ENCODE data around the gene RIMBP2. TPM values are rescaled to one million over a fixed set of nuclear protein-coding genes. Genes with fewer than 3 reads are reported as not detected.

RIMBP2 gene
- total RNA-seq, 4 donors from 2014 or later, result 0.22 to 1.4 (median 1.2) TPM; not detected in 1

DNA sequence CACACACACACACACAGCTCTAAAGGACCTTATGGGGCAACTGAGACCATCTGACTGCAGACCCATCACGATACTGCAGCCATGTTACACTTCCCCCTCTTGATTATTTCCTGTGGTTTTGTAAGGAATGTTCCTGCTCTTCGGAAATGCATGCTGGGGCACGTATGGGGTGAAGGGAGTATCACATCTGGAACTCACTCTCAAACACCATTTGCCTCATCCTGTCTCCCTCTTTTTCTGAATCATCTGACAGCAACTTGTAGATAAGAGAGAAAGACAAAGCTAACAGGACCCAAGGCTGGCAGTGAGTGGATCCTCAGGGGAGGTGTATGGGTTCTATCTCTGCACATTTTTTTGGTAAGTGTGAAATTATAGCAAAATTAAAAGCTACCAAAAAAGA is 50.3 kb downstream of the RIMBP2 start:
- TF ChIP-seq, protein P1, sequence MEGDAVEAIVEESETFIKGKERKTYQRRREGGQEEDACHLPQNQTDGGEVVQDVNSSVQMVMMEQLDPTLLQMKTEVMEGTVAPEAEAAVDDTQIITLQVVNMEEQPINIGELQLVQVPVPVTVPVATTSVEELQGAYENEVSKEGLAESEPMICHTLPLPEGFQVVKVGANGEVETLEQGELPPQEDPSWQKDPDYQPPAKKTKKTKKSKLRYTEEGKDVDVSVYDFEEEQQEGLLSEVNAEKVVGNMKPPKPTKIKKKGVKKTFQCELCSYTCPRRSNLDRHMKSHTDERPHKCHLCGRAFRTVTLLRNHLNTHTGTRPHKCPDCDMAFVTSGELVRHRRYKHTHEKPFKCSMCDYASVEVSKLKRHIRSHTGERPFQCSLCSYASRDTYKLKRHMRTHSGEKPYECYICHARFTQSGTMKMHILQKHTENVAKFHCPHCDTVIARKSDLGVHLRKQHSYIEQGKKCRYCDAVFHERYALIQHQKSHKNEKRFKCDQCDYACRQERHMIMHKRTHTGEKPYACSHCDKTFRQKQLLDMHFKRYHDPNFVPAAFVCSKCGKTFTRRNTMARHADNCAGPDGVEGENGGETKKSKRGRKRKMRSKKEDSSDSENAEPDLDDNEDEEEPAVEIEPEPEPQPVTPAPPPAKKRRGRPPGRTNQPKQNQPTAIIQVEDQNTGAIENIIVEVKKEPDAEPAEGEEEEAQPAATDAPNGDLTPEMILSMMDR (IDR thresholded peaks at IDR 0.05), result no peak
- no peak for TF ChIP-seq EP300 (IDR thresholded peaks at IDR 0.05)
- TF ChIP-seq POLR2A (IDR thresholded peaks at IDR 0.05), result no peak
- Histone ChIP-seq H3K27me3 (no peaks in the 10 kb centered on the region), H3K9me3 (peaks cover 0 to 25% (median 0%) of the 10 kb centered on the region in 4 donors), H3K4me1 (no peaks in the 10 kb centered on the region), H3K27ac (no peak overlapping the region), H3K4me3 (no peak overlapping the region), H3K36me3 (no peaks in the 10 kb centered on the region)
- 31 to 36% methylated on average over 3 of the region's 3 CpGs for WGBS, 2 donors
- no peak for DNase-seq (ENCODE audit: low spot score in 2 of 2)

DNA sequence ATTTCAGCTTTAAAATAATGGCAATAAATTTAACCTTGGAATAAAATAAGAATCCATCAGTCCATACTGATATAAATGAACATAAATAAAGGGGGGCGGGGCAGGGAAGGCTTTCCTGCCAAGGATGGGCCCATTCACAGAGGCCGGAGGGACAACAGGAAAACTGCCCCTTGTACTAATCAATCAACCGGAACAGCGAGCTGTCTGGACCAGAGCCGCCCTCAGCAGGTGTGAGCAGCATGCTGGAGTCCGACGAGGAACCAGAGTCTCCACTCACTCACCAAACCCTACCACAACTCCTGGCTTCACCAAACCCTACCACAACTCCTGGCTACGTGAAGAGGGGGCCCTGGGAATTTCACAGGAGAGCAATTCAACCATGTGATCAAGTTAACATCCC is 51.3 kb downstream of the RIMBP2 start:
- 83 to 88% methylated on average over 8 of the region's 8 CpGs for WGBS, 2 donors

DNA sequence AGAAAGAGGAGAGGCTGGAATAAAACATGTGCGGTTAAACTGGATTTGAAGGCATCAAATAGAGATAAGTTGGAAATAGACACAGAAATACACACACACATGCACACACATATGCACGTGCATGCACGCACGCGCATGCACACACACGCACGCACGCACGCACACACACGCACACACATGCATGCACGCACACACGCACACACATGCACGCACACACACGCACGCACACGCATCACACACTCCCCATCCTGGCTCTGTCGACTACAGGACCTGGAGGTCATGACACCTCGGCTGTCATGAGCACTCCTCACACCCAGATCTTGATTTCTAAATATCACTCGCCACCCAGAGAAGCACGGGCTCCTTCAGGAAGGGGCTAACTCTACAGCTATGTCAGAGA is 51.8 kb downstream of the RIMBP2 start:
- WGBS, 2 donors, result 59 to 94% methylated on average over 20 of the region's 20 CpGs
- Histone ChIP-seq H3K9me3 (peaks cover 0 to 17% (median 0%) of the 10 kb centered on the region in 4 donors), H3K27ac (no peak overlapping the region), H3K36me3 (no peaks in the 10 kb centered on the region), H3K27me3 (no peaks in the 10 kb centered on the region), H3K4me3 (no peak overlapping the region), H3K4me1 (no peaks in the 10 kb centered on the region)
- TF ChIP-seq POLR2A (IDR thresholded peaks at IDR 0.05), result no peak
- no peak for TF ChIP-seq EP300 (IDR thresholded peaks at IDR 0.05)
- TF ChIP-seq, protein P1 (IDR thresholded peaks at IDR 0.05), result no peak
- DNase-seq (ENCODE audit: low spot score in 2 of 2), result no peak

More for the DNA sequence above, 51.3 kb downstream of the RIMBP2 start:
- peaks cover 0 to 17% (median 0%) of the 10 kb centered on the region in 4 donors for H3K9me3 ChIP-seq
- DNase-seq (ENCODE audit: low spot score in 2 of 2), result no peak
- H3K36me3 ChIP-seq, result no peaks in the 10 kb centered on the region
- H3K4me3 ChIP-seq, result no peak overlapping the region
- no peak overlapping the region for H3K27ac ChIP-seq
- H3K4me1 ChIP-seq, result no peaks in the 10 kb centered on the region
- no peaks in the 10 kb centered on the region for H3K27me3 ChIP-seq
- TF ChIP-seq, protein P1 (IDR thresholded peaks at IDR 0.05), result no peak
- TF ChIP-seq POLR2A (IDR thresholded peaks at IDR 0.05) (no peak), EP300 (IDR thresholded peaks at IDR 0.05) (no peak)

DNA sequence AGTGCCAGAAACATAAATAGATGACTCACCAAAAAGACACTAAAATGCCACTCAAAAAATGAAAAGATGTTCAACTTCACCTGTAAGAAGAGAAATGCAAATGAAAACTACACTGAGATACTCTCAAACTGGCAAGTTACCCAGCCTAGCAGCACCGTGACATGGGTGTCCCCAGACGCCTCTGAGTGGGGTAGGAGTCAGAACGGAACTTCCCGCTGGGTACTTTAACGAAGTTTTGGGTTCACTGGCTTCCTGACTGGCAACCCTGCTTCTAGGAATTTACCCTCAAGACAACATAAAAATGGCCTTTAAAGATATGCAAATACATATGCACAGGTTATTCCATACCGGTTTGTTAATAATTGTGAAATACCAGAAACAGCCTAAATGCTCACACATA is 52.6 kb downstream of the RIMBP2 start:
- Histone ChIP-seq H3K4me1 (no peaks in the 10 kb centered on the region), H3K9me3 (peaks cover 0 to 14% (median 0%) of the 10 kb centered on the region in 4 donors), H3K27ac (no peak overlapping the region), H3K36me3 (no peaks in the 10 kb centered on the region), H3K4me3 (no peak overlapping the region), H3K27me3 (no peaks in the 10 kb centered on the region)
- TF ChIP-seq POLR2A (IDR thresholded peaks at IDR 0.05) (no peak), EP300 (IDR thresholded peaks at IDR 0.05) (no peak)
- TF ChIP-seq, protein P1 (IDR thresholded peaks at IDR 0.05), result no peak
- WGBS, 2 donors, result 69 to 76% methylated on average over 6 of the region's 6 CpGs
- DNase-seq (ENCODE audit: low spot score in 2 of 2), result no peak

DNA sequence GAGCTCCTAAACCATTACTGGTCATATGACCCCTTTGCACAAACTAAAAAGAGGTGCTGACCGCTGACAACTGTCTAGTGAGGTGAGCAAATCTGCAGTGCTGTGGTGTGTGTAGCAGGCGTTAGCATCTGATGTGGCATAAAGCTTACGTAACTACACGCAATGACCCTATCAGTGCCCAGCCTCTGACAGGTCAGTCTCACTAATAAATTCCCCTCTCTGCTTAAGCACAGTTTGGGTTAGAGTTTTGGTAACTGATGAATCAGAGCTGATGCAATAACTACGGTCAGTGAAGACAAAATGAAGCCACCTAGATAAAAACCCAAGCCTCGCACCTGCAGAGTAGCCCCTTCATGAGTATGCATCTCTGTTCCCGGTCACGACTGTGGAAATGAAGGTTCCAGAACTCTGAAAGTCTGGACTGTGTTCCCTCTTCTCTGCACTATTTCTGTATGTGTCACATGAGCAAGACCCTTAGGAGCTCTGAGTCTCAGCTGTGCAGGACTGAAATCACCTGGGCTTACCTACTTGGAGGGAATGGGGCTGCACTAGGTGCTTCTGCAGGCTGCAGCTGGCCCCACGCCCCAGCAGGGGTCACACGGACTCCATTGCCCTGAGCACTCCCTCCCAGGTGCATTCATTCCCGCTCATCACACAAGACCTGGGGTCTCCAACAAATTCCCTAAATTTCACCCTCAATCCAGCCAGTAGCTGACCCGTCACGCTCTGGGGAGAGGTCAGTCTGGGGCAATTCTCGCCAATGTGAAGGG is 54.4 kb downstream of the RIMBP2 start:
- Histone ChIP-seq H3K9me3 (no peaks in the 10 kb centered on the region), H3K27ac (no peak overlapping the region), H3K36me3 (no peaks in the 10 kb centered on the region), H3K27me3 (no peaks in the 10 kb centered on the region), H3K4me1 (no peaks in the 10 kb centered on the region), H3K4me3 (no peak overlapping the region)
- 75 to 85% methylated on average over 14 of the region's 14 CpGs for WGBS, 2 donors
- no peak for TF ChIP-seq EP300 (IDR thresholded peaks at IDR 0.05)
- no peak for TF ChIP-seq POLR2A (IDR thresholded peaks at IDR 0.05)
- TF ChIP-seq, protein P1 (IDR thresholded peaks at IDR 0.05), result no peak
- DNase-seq (ENCODE audit: low spot score in 2 of 2), result no peak

Data from tibial nerve (tissue), 4 donors.